Epidermal melanocyte (primary cell): Measurements from ENCODE around the gene CDKAL1.
"Not testable (repeated sequence)": the region's sequence is repeated elsewhere in the genome, so short reads cannot be mapped to it uniquely, and the experiment has no call there.

Experiments
- DNase-seq: peaks from one replicate; pipeline ENCODE4 v3.0.0; 2011; ENCODE audit warnings: low spot score; ENCODE audit not compliant: insufficient read length

CDKAL1 gene

DNA sequence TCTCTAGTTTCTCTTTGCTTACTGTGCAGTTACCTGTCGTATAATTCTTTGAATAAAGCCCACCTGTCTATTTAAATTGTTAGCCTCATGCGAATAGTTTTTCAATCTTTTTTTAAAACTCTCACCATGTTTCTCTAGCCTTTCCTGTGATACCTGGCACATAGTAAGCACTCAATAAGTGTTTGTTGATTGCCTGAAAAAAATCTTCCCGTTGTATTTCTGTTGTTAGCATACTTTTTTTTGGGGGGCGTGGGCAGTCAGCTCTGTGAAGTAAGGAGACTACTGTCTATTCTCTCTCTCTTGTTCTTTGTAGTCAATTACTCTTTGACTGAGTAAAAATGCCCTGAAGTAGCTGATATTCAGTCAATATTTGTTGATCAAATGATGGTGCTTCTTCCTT is 205.8 kb downstream of the CDKAL1 start:
- DNase-seq, result no peak

DNA sequence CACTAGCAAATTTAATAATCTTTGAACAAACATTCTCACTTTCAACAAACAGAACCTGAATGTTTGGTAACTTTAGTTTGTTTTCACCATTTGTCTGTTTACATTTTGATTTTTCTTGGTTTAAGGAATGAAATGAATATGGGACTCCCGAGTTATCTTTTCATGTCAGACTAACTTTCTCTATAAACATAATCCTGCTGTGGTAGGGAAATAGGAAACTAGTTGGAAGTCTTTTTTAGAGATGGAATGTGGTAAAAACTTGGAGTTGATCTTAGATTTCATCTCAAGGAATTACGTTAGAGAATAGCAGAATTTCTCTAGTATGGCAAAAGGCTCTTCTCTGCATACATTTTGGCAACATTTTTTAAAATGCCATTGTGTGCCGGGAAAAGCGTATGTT is 206.5 kb downstream of the CDKAL1 start:
- no peak for DNase-seq

DNA sequence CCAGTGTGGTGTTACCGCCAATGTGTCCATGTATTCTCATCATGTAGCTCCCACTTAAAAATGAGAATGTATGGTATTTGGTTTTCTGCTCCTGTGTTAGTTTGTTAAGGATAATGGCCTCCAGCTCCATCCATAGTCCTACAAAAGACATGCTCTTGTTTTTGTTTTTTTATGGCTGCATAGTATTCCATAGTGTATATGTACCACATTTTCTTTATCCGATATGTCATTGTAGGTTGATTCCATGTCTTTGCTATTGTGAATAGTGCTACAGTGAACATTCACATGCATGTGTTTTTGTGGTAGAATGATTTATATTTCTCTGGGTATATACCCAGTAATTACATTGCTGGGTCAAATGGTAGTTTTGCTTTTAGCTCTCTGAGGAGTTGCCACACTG is 207.2 kb downstream of the CDKAL1 start:
- no peak for DNase-seq

- no peak for DNase-seq
Observed at GRCh38 chr6:20744911-20745557, 210.8 kb downstream of the CDKAL1 start.

- no peak for DNase-seq
Observed at GRCh38 chr6:20746024-20746423, 211.8 kb downstream of the CDKAL1 start.

- no peak for DNase-seq
Observed at GRCh38 chr6:20746805-20747558, 212.7 kb downstream of the CDKAL1 start.

- no peak for DNase-seq
Observed at GRCh38 chr6:20747991-20748390, 213.7 kb downstream of the CDKAL1 start.

GRCh38 chr6:20751293-20751935 is 217.2 kb downstream of the CDKAL1 start:
- no peak for DNase-seq

- no peak for DNase-seq
Observed at GRCh38 chr6:20755631-20756030, 221.4 kb downstream of the CDKAL1 start.

GRCh38 chr6:20756584-20757147 is 222.4 kb downstream of the CDKAL1 start:
- DNase-seq, result not testable (repeated sequence)

- no peak for DNase-seq
Observed at GRCh38 chr6:20757761-20758160, 223.5 kb downstream of the CDKAL1 start.

- no peak for DNase-seq
Observed at GRCh38 chr6:20763296-20763695, 229.0 kb downstream of the CDKAL1 start.

DNA sequence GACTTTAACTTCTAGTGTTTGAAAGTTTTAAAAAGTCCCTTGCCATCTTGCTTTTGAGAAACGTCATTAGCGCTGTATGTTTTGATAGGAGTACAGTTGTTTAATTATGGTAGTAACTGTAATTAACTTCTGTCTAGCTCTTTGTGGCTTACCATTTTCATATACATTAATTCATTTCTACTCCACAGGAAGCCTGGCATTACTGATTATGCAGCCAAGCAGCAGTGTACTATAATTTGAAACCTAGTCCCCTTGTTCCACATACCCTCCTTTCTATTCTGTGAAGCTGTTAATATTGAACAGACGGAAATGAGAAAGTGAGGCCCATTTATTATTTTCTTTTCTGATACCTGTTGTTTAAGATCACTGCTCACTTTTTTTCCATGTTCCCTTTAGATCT is 235.4 kb downstream of the CDKAL1 start:
- no peak for DNase-seq

GRCh38 chr6:20770773-20771172 is 236.5 kb downstream of the CDKAL1 start:
- no peak for DNase-seq

GRCh38 chr6:20771409-20771808 is 237.2 kb downstream of the CDKAL1 start:
- DNase-seq, result no peak

DNA sequence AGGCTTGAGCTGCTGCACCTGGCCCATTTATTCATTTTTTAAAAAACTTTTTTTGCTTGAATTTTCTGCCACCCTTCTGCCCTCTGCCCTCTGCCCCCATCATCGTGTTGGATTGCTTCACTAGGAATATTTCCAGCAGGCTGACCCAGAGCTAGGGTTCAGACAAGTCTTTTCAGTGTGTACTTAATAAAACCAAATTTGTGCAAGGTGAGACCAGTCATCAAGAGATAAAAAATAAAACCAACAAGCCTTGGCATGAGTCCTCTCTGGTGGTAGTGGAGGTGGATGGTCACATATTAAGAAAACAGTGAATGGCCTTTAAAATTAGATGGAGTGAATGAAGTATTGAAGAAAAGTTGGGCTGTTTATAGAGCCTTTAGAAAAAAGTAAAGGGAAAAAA is 239.6 kb downstream of the CDKAL1 start:
- DNase-seq, result no peak

DNA sequence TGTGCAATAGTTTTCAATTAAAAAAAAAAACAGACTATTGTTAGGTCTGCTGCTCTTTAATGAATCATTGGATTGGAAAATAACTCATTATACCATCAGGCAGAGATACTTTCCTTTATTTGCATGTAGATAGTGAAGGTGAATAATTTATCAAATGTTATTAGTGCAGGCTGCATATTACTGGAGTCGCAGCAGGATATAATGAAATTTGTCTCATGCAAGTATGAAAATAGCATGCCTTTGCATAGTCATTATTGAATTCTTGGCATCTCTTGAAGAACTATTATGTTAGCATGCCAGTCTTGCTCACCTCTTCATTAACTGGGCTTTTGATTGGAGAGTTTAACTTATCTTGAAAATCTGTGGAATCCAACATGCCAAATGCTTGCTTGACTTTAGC is 241.7 kb downstream of the CDKAL1 start:
- no peak for DNase-seq

- no peak for DNase-seq
Observed at GRCh38 chr6:20777801-20778200, 243.5 kb downstream of the CDKAL1 start.

DNA sequence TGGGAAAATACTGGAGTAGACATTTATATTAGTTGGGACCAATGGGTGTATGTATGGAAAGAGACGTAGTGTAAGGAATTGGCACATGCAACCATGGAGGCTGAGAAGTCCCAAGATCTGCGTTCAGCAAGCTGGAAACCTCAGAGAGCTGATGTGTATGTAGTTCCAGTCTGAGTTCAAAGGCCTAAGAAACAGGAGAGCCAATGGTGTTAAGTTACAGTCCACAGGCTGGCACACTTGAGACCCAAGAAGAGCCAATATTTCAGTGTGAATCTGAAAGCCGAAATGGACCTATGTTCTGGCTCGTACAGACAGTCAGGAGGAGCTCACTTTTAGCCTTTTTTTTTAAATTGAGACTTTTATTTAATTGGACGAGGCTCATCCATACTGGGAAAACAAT is 244.2 kb downstream of the CDKAL1 start:
- no peak for DNase-seq

DNA sequence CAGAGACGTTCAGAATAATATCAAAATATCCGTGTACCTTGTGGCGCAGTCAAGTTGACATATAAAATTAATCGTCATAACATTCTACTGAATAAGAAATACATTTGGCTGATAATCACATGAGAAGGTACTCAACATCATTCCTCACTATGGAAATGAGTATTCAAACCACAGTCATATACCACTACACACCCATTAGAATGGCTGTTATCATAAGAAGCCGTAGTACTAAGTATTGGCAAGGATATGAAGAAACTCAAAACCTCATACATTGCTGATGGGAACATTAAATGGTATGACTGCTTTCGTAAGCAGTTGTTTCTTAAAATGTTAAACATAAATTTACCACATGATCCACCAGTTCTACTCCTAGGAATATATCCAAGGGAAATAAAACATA is 244.7 kb downstream of the CDKAL1 start:
- no peak for DNase-seq

DNA sequence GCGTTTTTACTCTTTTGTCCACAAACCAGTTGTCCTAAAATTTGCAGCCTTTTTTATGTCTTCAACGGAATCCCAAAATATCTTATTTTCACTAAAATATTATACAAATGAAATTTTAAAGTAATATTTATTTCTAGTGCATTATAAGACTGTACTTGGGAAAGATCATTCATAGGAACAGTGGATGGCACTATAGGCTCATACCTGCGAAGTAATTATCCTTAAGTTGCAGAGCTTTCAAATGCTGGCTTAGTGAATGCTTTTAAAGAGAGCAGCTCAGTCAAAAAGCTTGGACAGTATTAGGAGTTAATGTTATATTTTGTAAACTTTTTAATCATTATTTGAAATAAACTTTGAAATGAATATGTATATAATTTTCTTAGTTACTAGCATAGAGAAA is 254.9 kb downstream of the CDKAL1 start:
- DNase-seq, result no peak

DNA sequence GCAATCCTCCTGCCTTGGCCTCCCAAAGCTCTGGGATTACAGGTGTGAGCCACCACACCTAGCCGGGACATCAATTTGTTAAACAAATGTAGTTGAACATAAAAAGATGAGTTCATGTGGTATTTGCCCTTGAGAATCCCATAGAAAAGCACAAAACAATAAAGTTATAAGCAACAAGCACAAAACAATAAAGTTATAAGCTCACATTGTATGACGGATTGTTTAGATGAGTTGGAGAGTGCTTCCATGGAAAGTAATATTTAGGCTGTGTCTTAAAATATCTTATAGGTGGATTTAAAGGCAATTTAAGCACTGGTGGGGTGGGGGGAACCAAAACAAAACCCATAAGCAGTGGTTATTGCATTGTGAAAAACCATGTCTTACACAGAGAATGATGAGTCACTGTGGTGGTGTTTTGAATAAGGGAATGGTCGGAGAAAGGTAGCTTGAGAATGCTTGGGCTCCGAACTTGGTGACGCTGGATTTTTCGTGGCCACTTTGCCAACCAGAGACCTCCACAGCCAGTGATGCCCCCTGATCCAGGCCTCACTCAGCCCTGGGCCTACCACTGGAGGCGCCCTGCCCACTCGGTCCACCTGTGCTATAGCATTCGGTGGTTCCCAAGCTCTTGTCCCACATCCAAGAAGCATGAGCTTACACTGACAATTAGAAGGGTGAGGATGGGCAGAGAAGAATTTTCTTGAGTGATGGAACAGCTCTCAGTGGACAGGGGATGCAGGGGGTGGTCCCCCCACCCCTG is 256.0 kb downstream of the CDKAL1 start:
- DNase-seq, result no peak
